Mammary epithelial cell (primary cell): Measurements from ENCODE around the gene FRS3.

Source experiments
- CTCF ChIP-seq, 2 donors: IDR thresholded peaks in 1 of 2; conservative IDR thresholded peaks in 1 of 2; 2 replicates each; pipeline ENCODE4 v1.5.1; 2011 to 2012; ENCODE audit warnings: inconsistent platforms in 2 of 2, low read length in 2 of 2, mild to moderate bottlenecking in 2 of 2, control low read depth in 1 of 2, low read depth in 1 of 2; ENCODE audit not compliant: insufficient read depth in 1 of 2; ENCODE audit errors: extremely low read depth in 1 of 2
- EZH2 ChIP-seq: IDR thresholded peaks from 2 replicates; pipeline ENCODE4 v1.6.1; 2012; ENCODE audit warnings: low read length, inconsistent platforms, borderline replicate concordance

- TF ChIP-seq CTCF (conservative IDR thresholded peaks at IDR 0.05 in 1 of 2, IDR thresholded peaks at IDR 0.05 in 1 of 2; ENCODE audit: extremely low read depth in 1 of 2, insufficient read depth in 1 of 2, low read depth in 1 of 2, low read length in 2 of 2) = no peak
- TF ChIP-seq EZH2 = no peak
Measured at GRCh38 chr6:41815587-41815986, 35.9 kb upstream of the FRS3 start.
